WI38 (cell line): ENCODE measurements around the gene PI4KA.
A peak's percentile ranks its signal among the peaks of the same experiment; 100 is the strongest.

Experiments used
- H3K4me3 ChIP-seq: 2 replicates; pipeline ENCODE4 v1.5.1; 2011; ENCODE audit warnings: low read depth, mild to moderate bottlenecking, control low read depth, low read length
- TF ChIP-seq, protein P1 (sequence below): IDR thresholded peaks from 2 replicates; pipeline ENCODE4 v1.5.1; 2012; ENCODE audit warnings: low read depth, mild to moderate bottlenecking, control low read depth, low read length

The PI4KA gene

GRCh38 chr22:20808844-20809243 is 49.8 kb downstream of the PI4KA start:
- no peak overlapping the region for H3K4me3 ChIP-seq
- TF ChIP-seq, protein P1, sequence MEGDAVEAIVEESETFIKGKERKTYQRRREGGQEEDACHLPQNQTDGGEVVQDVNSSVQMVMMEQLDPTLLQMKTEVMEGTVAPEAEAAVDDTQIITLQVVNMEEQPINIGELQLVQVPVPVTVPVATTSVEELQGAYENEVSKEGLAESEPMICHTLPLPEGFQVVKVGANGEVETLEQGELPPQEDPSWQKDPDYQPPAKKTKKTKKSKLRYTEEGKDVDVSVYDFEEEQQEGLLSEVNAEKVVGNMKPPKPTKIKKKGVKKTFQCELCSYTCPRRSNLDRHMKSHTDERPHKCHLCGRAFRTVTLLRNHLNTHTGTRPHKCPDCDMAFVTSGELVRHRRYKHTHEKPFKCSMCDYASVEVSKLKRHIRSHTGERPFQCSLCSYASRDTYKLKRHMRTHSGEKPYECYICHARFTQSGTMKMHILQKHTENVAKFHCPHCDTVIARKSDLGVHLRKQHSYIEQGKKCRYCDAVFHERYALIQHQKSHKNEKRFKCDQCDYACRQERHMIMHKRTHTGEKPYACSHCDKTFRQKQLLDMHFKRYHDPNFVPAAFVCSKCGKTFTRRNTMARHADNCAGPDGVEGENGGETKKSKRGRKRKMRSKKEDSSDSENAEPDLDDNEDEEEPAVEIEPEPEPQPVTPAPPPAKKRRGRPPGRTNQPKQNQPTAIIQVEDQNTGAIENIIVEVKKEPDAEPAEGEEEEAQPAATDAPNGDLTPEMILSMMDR = no peak

DNA sequence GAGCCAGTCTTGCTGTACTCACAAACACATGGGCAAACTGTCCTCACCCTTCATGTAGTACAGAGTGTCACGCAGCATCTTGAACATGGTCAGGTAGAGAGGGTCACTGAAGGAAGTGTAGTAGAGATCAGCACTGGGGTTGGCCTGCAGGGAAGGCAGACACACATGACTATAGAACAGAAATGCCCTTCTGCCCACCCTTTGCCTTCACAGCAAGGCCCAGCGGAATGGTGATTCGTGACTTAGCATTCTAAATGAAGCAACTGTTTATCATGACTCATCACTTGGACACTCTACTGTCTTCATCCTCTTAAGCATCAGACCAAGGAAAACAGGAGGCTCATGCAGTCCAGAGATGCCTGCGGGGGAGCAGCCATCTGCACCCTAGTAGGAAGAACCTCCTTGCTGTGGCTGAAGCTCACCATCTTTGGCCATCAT is 51.3 kb downstream of the PI4KA start:
- TF ChIP-seq, protein P1 = no peak
- H3K4me3 ChIP-seq = no peak overlapping the region

DNA sequence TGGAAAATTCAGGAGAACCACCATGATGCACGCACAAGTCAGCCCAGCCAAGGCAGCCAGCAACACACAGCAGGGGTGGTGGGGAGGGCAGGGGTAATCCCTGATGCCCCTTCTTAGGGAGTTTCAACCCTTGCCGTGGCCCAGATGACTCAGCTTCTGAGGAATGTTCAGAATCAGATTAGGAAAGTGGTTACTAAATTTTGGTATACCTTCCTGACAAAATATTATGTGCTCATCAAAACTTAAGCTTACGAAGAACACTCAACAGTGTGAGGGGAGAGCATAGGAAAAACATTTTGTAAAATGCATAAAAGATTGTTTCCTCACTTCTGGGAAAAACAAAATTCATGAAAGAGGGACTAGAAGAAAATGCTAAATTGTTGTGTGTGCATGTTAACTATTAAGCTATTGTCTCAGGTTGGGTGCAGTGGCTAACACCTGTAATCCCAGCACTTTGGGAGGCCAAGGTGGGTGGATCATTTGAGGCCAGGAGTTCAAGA is 52.6 kb downstream of the PI4KA start:
- TF ChIP-seq, protein P1 = no peak

DNA sequence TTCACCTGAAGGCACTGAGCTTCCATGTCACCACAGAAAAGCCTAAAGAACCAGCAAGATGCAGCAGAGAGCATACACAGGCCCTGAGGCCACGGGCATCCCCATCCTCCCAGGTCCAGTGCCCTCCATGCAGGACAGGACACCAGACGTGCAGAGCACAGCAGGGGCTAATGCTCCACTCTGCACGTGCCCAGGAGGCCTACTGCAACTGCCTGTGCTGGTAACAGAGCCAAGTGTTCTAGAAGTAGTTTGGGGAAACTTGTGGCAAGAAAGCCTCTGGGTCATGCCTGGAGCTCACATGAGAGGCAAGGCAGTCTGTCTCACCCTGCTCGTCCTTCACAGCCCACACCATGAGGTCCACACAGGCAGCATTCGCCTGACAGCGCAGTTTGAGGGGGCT is 54.0 kb downstream of the PI4KA start:
- TF ChIP-seq, protein P1 = no peak
- H3K4me3 ChIP-seq = no peak overlapping the region

More for the DNA sequence above, 52.6 kb downstream of the PI4KA start:
- no peak overlapping the region for H3K4me3 ChIP-seq

DNA sequence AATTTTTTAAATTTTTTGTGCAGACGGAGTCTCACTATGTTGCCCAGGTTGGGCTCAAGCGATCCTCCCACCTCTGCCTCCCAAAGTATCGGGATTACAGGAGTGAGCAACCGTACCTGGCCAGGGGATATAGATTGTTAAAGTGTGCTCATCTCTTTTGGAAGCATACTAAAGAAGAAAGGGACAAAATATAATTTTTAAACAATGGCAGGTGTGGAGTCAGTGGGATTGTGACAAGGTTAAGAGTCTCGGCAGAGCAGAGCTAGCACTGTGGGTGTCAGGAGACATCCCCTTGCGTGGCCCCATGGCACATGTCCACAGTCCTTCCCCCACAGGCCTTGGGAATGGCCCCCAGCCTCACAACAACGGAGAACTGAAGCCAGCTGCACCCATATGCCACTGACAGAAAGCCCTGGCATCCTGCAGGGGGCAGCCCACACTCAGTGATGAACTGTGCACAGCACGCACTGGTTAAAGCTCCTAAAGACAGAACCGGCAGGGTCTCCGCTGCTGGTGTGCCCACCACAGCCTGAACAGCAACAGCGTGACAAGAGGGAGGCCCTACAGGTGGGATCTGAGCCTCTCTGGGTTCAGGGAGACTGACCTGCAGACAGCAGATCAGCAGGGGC is 54.8 kb downstream of the PI4KA start:
- TF ChIP-seq, protein P1 = peak; percentile 73
- no peak overlapping the region for H3K4me3 ChIP-seq

DNA sequence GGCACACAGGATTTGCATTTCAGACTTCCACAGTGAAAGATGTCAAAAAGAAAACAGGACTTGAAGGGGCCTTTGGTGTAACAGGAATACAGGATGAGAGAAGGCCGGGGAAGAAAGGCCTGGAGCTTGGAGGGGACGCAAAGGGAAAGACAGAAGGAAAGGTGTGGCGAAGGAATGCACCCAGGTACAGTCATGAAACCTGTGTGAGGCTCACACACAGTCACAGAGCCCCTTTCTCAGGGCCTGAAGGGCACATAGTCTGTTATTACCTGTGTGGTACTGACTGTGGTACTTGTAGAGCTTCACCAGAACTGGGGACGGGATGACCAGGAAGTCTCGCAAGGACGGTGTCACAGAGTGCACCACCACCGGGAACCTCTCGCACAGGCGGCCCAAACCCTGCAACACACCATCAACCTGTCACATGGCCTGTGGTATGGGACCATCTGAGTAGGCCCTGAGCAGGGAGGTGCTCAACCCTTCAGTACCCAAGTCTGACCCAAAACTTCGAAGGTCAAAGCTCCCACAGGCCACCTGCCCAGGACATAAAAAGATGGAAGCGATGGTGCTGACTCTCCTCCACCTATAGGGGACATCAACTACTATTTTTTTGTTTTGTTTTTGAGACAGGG is 55.6 kb downstream of the PI4KA start:
- TF ChIP-seq, protein P1 = no peak
- H3K4me3 ChIP-seq = no peak overlapping the region

DNA sequence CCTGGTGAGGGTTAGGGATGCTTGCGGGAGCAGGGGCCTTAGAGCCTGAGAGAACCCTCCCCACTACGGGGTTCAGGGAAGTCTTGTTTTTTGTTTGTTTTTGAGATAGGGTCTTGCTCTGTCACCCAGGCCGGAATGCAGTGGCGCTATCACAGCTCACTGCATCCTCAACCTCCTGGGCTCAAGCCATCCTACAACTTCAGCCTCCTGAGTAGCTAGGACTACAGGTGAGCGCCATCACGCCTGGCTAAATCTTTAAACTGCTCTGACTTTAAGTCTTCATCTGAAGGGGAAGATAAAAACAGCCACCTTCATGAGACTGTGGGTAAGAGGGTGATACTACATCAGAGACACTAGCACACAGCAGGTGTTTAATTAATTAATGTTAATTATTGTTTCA is 56.2 kb downstream of the PI4KA start:
- H3K4me3 ChIP-seq = no peak overlapping the region

More for the DNA sequence above, 56.2 kb downstream of the PI4KA start:
- TF ChIP-seq, protein P1 = no peak
